Fibroblast of the aortic adventitia (primary cell): ENCODE results near the gene ATP5ME. TPM values are rescaled to one million over a fixed set of nuclear protein-coding genes. Genes with fewer than 3 reads are reported as not detected.
"Not testable (repeated sequence)": the region's sequence is repeated elsewhere in the genome, so short reads cannot be mapped to it uniquely, and the experiment has no call there.

ENCODE experiments used
- DNase-seq: peaks from one replicate; pipeline ENCODE4 v3.0.0-alpha.2; 2010; ENCODE audit warnings: low read depth
- H3K4me3 ChIP-seq: 2 replicates; pipeline ENCODE4 v1.5.1; 2011; ENCODE audit warnings: low read depth, mild to moderate bottlenecking, control low read depth, low read length, moderate library complexity
- total RNA-seq: library from RNA; depleted of rRNA; stranded (reverse); fragments of >200 nt; gene quantifications from 2 replicates; pipeline ENCODE4 v1.2.3, GENCODE V29; 2012; ENCODE audit warnings: low replicate concordance
- TF ChIP-seq, protein P1 (sequence below): IDR thresholded peaks from 2 replicates; pipeline ENCODE4 v1.5.1; 2011; ENCODE audit warnings: mild to moderate bottlenecking, low read length, control low read depth, inconsistent platforms; ENCODE audit not compliant: insufficient read depth

The ATP5ME gene
- total RNA-seq, 1 donor: 74.3 TPM

DNA sequence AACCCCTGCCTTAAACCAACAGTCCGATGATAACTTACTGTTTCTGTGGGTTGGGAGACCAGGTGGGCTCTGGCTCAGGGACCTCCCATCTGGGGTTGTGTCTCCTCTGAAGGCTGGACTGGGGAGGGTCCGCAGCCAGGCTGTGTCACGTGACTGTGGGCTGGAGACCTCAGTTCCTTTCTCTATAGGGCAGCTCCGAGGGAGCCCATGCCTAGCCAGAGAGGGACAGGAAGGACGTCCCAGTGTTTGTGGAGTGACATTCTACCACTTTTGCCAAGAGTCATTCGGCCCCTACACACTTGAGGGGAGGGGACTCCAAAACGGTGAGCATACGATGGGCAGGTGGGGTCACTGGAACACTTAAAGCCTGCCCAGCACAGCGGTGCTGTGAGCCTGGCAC is 36.0 kb upstream of the ATP5ME start:
- DNase-seq: no peak
- H3K4me3 ChIP-seq: no peak overlapping the region

GRCh38 chr4:709348-709747 is 35.3 kb upstream of the ATP5ME start:
- no peak for DNase-seq
- TF ChIP-seq, protein P1, sequence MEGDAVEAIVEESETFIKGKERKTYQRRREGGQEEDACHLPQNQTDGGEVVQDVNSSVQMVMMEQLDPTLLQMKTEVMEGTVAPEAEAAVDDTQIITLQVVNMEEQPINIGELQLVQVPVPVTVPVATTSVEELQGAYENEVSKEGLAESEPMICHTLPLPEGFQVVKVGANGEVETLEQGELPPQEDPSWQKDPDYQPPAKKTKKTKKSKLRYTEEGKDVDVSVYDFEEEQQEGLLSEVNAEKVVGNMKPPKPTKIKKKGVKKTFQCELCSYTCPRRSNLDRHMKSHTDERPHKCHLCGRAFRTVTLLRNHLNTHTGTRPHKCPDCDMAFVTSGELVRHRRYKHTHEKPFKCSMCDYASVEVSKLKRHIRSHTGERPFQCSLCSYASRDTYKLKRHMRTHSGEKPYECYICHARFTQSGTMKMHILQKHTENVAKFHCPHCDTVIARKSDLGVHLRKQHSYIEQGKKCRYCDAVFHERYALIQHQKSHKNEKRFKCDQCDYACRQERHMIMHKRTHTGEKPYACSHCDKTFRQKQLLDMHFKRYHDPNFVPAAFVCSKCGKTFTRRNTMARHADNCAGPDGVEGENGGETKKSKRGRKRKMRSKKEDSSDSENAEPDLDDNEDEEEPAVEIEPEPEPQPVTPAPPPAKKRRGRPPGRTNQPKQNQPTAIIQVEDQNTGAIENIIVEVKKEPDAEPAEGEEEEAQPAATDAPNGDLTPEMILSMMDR: no peak
- no peak overlapping the region for H3K4me3 ChIP-seq

More for the DNA sequence above, 36.0 kb upstream of the ATP5ME start:
- TF ChIP-seq, protein P1: no peak

DNA sequence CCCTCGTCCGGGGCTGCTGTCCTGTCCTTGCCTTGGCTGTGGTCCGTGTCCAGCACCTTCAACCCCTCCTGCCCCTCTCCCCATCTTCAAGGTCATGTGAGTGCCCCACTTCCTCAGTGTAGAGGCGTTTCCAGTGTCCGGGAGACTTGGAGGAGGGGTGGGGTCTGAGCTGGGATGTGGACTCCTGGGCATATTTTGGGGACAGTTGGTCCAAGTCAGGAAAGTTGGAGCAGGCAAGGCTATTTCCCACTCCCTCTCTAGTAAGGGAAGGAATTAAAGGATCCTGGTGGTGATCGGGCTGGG is 34.5 kb upstream of the ATP5ME start:
- TF ChIP-seq, protein P1: no peak
- peak overlapping the region; percentile 25 for H3K4me3 ChIP-seq
- DNase-seq: no peak

- TF ChIP-seq, protein P1: no peak
- peak overlapping the region; percentile 25 for H3K4me3 ChIP-seq
- DNase-seq: no peak
Observed at GRCh38 chr4:707929-708630, 34.0 kb upstream of the ATP5ME start.

- peak overlapping the region; percentile 78 for H3K4me3 ChIP-seq
- DNase-seq: no peak
- TF ChIP-seq, protein P1: no peak
Observed at GRCh38 chr4:706834-707598, 32.9 kb upstream of the ATP5ME start.

DNA sequence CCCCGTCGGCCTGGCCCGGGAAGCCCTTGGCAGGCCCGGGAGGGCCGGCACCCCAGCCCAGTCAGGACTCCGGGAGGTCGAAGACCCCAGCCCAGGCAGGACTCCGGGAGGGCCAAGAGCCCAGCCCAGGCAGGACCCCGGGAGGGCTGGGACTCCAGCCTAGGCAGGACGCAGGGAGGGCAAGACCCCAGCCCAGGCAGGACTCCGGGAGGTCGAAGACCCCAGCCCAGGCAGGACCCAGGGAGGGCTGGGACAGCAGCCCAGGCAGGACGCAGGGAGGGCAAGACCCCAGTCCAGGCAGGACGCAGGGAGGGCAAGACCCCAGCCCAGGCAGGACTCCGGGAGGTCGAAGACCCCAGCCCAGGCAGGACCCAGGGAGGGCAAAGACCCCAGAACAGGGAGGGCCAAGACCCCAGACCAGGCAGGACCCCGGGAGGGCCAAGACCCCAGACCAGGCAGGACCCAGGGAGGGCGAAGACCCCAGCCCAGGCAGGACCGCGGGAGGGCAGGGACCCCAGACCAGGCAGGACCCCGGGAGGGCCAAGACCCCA is 32.1 kb upstream of the ATP5ME start:
- H3K4me3 ChIP-seq: peak overlapping the region; percentile 78
- not testable (repeated sequence) for DNase-seq
